GM21526 (cell line): ENCODE data around the gene DNAJA4.

Source experiments
- ATAC-seq: cut with Tn5 transposase; IDR thresholded peaks from one replicate; pipeline ENCODE4 v1.9.1; 2021; ENCODE audit warnings: moderate library complexity; ENCODE audit not compliant: unreplicated experiment, low FRiP score

DNAJA4 gene

DNA sequence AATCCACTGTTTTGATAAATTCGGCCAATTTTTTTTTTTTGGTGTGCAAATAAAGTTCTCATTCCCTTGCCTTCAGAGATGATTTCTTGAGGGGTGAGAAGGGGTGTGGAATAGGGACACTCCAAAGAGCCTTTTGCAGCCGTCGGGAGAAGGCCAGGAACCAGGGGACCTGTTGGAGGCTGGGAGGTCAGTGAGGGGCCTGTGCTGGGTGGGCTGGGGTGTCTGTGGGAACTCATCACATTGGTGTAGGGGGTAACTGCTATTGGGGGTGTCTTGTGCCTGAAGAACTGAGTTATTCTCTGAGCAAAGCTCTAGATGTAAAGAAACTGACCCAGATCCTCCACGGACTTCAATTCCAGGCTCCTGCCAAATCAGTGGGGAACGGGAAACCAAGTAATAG lies 48.6 kb downstream of the DNAJA4 start:
- no peak for ATAC-seq

DNA sequence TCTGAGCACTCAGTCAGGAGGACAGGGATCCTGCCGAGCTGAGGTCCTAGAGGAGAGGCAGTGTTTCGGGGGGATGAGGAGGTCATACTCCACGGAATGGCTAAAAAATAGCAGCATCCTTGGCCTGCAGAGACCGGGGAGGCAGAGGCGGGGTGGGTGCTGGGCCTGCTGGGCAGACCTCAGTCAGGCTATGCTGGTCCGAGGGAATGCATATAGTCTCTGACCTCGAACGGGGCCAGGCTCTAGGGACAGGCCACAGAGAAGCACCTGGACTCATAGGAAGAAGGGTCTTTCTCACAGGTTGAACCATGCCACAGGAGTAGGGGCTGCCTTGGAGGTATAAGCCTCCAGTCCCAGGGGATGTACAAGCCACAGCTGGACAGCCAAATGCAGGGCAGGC lies 49.0 kb downstream of the DNAJA4 start:
- no peak for ATAC-seq

GRCh38 chr15:78314181-78314581 lies 49.8 kb downstream of the DNAJA4 start:
- ATAC-seq: no peak

GRCh38 chr15:78315686-78316282 lies 51.4 kb downstream of the DNAJA4 start:
- ATAC-seq: no peak

DNA sequence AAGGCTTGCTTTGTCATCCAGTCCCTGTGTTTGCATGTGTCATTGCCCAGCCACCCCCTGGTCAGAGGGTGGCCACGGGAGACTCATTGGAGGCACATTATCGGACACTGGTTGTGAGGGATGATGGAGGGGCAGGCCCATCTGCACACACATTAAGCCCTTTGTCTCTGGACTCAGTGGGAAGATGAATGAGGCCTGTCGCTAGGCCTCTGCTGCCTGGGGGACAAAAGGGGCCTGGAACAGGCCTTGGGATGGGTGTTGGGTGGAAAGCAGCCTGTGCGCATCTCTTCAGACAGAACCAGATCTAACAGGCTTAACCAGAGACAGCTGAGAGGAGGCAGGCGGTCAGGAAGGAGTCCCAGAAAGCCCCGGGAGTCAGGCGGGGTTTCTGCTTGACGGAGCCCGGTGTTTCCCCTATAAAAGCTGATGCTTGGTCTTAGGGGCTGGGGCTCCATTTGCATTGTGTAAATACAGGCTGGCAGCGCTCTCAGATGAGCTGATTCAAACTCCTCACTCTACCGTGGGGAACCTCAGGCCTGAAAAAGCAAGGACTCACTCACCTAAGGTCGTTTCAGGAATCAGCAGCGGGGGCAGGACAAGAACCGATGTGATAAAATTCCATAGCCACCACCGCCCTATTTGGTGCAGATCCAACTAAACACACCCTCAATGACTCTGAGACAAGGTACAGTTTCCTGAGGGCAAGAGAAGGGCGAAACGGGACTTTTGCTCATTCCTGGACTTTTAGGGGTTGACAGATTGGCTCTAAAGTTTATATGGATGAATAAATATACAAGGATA lies 52.1 kb downstream of the DNAJA4 start:
- ATAC-seq: no peak

GRCh38 chr15:78317145-78317836 lies 52.9 kb downstream of the DNAJA4 start:
- no peak for ATAC-seq

DNA sequence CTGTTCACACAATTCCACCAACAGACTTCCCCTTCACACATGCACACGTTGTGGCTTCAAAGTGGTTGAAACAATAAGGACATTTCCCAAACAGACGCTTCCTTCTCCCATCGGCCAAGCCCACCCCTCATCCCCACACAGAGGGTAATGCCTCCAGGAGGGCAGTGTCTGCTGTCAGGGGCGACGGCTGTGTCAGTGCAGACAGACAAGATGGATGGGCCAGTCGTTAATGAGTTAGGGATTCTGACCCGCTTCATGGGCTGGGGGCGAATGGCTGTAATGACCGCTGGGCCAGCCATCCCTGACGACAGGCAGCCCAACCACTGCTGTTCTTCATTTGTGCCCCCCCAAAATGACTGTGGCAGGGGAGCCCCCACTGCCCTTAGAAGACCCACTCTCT lies 55.2 kb downstream of the DNAJA4 start:
- ATAC-seq: no peak

- ATAC-seq: no peak
Measured at GRCh38 chr15:78320183-78320582, 55.8 kb downstream of the DNAJA4 start.

GRCh38 chr15:78321041-78321570 lies 56.7 kb downstream of the DNAJA4 start:
- no peak for ATAC-seq

- no peak for ATAC-seq
Measured at GRCh38 chr15:78321786-78322185, 57.4 kb downstream of the DNAJA4 start.

GRCh38 chr15:78322243-78322642 lies 57.9 kb downstream of the DNAJA4 start:
- no peak for ATAC-seq

GRCh38 chr15:78322724-78323521 lies 58.6 kb downstream of the DNAJA4 start:
- ATAC-seq: no peak

DNA sequence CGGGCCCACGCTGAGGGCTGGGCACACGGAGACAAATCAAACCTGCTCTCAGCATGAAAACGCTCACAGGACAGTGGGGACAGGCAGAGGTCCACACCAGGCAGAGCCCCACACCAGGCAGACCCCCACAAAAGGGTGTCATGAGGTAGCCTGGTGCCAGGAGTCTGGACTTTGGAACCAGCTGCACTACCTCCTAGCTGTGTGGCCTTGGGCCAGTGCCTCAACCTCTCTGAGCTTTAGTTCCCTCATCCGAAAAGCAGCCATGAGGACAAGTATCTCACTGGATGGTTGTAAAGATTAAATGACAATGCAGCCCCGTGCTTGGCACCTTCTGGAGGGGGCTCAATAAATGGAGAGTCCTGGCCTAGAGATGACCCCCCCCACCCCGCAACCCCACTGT lies 59.3 kb downstream of the DNAJA4 start:
- no peak for ATAC-seq

DNA sequence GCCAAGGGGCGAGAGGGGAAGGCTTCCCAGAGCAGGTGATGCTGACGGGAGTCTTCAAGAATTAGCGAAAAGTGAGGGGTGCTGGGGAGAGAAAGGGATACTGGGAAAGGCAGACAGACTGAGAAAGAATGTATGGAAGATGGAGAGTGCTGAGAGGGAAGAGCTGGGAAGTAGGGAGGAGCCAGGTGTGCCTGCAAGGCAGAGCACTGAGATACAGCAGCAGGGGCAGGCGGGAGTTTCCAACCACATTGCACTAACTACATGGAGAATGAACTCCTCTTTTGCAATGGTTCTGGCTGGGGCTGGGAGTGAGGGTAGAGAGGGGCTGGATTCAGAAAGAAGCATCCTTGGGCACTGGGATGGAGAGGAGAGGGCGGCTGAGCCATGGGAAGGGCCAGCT lies 59.8 kb downstream of the DNAJA4 start:
- no peak for ATAC-seq

GRCh38 chr15:78325092-78325843 lies 60.9 kb downstream of the DNAJA4 start:
- no peak for ATAC-seq

DNA sequence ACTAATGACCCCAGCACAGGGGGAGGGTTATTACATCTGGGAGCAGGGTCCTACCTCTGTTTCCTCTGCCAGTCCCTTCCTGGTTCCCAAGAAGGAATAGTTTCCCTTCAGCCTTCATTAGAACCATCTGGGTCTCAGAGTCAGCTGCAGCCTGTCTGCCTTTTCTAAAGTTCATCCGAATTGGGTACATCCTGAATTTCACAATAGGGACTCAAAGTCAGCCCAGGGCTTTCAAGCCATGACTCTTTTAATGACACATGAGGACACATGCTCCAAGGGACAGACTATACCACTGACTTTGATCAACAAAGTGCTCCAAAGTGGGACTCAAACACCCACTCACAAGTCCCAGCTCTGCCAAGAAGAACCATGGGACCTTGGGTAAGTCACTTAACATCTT lies 63.1 kb downstream of the DNAJA4 start:
- ATAC-seq: no peak

- no peak for ATAC-seq
Measured at GRCh38 chr15:78329625-78330024, 65.3 kb downstream of the DNAJA4 start.
